Common myeloid progenitor, CD34-positive (primary cell): Measurements from ENCODE around the gene CDYL2.

Experiments
- CTCF ChIA-PET: fragments of 350-600 bp; sonication (Branson Sonifier 250); formaldehyde crosslinking; loops from one replicate; lab custom pipeline; 2021; ENCODE audit warnings: antibody characterized with exemption; lab: Charles Lee
- POLR2A ChIA-PET: fragments of 350-600 bp; sonication (Branson Sonifier 250); formaldehyde crosslinking; loops from one replicate; lab custom pipeline; 2021; ENCODE audit warnings: antibody characterized with exemption; lab: Charles Lee
- DNase-seq, 3 donors: peaks; one replicate each; pipeline versions ENCODE4 v3.0.0 to v3.0.0-alpha.2; 2013
- H3K27ac ChIP-seq, 2 experiments: 1 replicate in 1 of 2; 2 replicates in 1 of 2; pipeline ENCODE4 v1.7.0; 2013; ENCODE audit warnings: inconsistent platforms in 2 of 2, low read length in 2 of 2, mild to moderate bottlenecking in 2 of 2, low read depth in 1 of 2, moderate library complexity in 1 of 2; ENCODE audit not compliant: severe bottlenecking in 2 of 2, insufficient read depth in 1 of 2, poor library complexity in 1 of 2
- H3K27me3 ChIP-seq, 5 experiments: replicated peaks in 2 of 5; 1 replicate in 3 of 5; 2 replicates in 2 of 5; pipeline versions ENCODE4 v1.6.1 to v1.7.0; 2013; ENCODE audit warnings: low read length in 4 of 5, mild to moderate bottlenecking in 2 of 5, moderate library complexity in 2 of 5, inconsistent platforms in 1 of 5; ENCODE audit not compliant: insufficient read depth in 5 of 5, control insufficient read depth in 4 of 5
- H3K36me3 ChIP-seq, 4 experiments: 1 replicate in 2 of 4; 2 replicates in 2 of 4; pipeline versions ENCODE4 v1.6.1 to v1.7.0; 2013; ENCODE audit warnings: low read length in 3 of 4, control low read depth in 1 of 4, mild to moderate bottlenecking in 1 of 4; ENCODE audit not compliant: control insufficient read depth in 4 of 4, insufficient read depth in 4 of 4
- H3K4me1 ChIP-seq, 4 experiments: 1 replicate in 3 of 4; 2 replicates in 1 of 4; pipeline versions ENCODE4 v1.6.1 to v1.7.1; 2013; ENCODE audit warnings: low read length in 3 of 4, mild to moderate bottlenecking in 3 of 4, control low read depth in 1 of 4, inconsistent platforms in 1 of 4, moderate library complexity in 1 of 4; ENCODE audit not compliant: control insufficient read depth in 4 of 4, insufficient read depth in 4 of 4; ENCODE audit errors: control extremely low read depth in 1 of 4
- H3K4me3 ChIP-seq, 7 experiments: 1 replicate in 4 of 7; 2 replicates in 3 of 7; pipeline versions ENCODE4 v1.5.1 to v1.7.0; 2013; ENCODE audit warnings: mild to moderate bottlenecking in 7 of 7, low read length in 6 of 7, moderate library complexity in 6 of 7, inconsistent platforms in 2 of 7, low read depth in 2 of 7, control low read depth in 1 of 7; ENCODE audit not compliant: insufficient read depth in 4 of 7, control insufficient read depth in 1 of 7; ENCODE audit errors: extremely low read depth in 1 of 7
- H3K9me3 ChIP-seq, 5 experiments: 1 replicate in 4 of 5; 2 replicates in 1 of 5; pipeline versions ENCODE4 v1.6.1 to v1.7.1; 2013; ENCODE audit warnings: low read length in 4 of 5, mild to moderate bottlenecking in 2 of 5, inconsistent platforms in 1 of 5, low read depth in 1 of 5, moderate library complexity in 1 of 5; ENCODE audit not compliant: control insufficient read depth in 4 of 5, insufficient read depth in 2 of 5; ENCODE audit errors: control extremely low read depth in 1 of 5
- WGBS: methylation state at CpG from one replicate; pipeline ENCODE4 v1.1.5; 2013; ENCODE audit not compliant: insufficient coverage; 5-methylcytosine and 5-hydroxymethylcytosine counted together

Gene CDYL2

DNA sequence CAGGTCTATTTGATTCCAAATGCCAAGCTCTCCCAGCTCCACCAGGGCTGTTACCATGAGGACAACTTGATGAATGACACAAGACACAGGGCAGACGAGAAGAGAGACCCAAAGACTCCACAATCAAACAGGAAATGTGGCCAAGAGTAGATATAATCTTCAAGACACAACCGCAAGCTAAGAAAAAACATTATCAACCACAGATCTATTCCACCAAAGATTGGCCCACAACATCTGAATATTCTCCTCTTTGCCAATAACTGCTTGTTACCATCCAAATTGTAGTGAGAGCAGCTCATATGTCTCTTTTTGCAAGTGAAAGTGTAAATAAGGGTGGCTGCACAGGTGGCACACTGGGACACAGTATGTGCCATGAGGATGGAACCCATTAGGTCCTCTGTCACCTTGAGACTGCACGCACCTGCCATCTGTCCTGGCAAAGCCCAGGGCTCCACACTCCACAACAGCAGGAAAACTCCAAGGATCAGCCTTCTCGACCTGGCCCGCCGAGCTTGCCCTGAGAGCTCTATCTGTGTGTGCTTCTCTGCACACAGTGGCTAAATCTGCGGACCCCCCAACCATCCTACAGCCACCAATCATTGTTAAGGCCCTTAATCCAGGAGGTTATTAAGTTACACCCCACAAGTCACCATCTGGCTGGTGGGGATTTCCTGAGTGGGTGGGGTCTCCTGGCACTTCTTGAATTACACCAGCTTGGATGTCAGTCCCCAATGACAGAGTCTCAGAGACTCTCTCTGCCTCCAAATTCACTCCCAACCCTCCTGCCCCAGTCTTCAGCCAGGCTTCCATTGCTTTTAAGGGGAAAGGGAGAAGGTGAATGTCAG lies 213.1 kb downstream of the CDYL2 start:
- peak; percentile 75 to 95 (median 92) for DNase-seq
- Histone ChIP-seq H3K27ac (no peak overlapping the region), H3K4me1 (peaks cover 5 to 22% (median 16%) of the 10 kb centered on the region in 4 experiments), H3K27me3 (peaks cover 0 to 2% (median 0%) of the 10 kb centered on the region in 5 experiments), H3K9me3 (no peaks in the 10 kb centered on the region), H3K4me3 (peak overlapping the region in 3 of 7 experiments; percentile 5 to 70 (median 46)), H3K36me3 (no peaks in the 10 kb centered on the region)
- POLR2A ChIA-PET = interaction anchor here (1.0 kb wide), 1 partner anchor 212 kb away, joined by 3 read pairs; no protein-coding TSS in a partner anchor
- CTCF ChIA-PET = interaction anchor here (1.3 to 1.6 kb wide), 2 partner anchors 11 to 38 kb away, joined by 4 to 6 read pairs; no protein-coding TSS in a partner anchor
- WGBS = 42% methylated on average over 3 of the region's 7 CpGs

DNA sequence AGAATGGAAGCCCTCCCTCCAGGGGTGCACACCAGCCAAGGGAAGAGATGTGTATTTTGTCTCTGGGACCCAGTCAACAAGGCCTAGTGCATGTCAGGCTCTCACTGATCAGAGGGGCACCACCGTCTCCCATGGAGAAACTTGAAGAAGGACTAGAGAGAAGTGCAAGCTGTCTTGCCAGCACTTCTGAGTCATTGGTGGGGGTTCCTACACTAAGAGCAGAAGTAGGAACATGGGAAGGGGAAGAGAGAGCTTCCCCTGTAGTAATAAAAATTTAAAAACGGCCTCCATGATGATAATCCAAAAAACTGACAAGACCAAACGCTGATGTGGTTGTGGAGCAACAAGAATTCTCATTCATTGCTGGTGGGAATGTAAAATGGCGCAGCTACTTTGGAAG lies 217.3 kb downstream of the CDYL2 start:
- 100% methylated on average over 1 of the region's 4 CpGs for WGBS
- DNase-seq = peak in 2 of 3 donors; percentile 36 to 43
- Histone ChIP-seq H3K36me3 (no peaks in the 10 kb centered on the region), H3K9me3 (no peaks in the 10 kb centered on the region), H3K4me1 (peaks cover 5 to 16% (median 14%) of the 10 kb centered on the region in 4 experiments), H3K27me3 (peaks cover 0 to 2% (median 0%) of the 10 kb centered on the region in 5 experiments), H3K4me3 (no peak overlapping the region), H3K27ac (no peak overlapping the region)
- ChIA-PET POLR2A (no interaction called here), CTCF (interaction anchor here (1.3 kb wide), 1 partner anchor 10 kb away, joined by 3 read pairs; no protein-coding TSS in a partner anchor)

DNA sequence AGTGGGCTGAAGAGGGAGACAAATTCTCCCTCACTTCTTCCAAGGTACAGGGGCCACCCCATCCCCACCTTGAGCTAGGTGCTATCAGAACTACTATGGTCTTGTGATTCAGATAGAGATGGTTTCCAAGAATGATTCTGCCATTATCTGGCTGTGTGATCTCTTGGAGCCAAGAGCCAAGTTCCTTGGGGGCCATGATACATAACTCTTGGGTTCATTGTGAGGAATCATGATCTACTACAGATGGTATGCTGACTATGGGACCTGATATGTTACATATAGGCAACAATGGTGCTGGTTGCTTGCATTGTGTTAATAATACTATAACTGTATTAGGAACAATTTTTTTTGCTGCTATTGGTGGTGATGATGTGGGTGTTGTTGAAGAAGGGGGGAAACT lies 217.9 kb downstream of the CDYL2 start:
- Histone ChIP-seq H3K9me3 (no peaks in the 10 kb centered on the region), H3K36me3 (no peaks in the 10 kb centered on the region), H3K27ac (no peak overlapping the region), H3K27me3 (peaks cover 0 to 2% (median 0%) of the 10 kb centered on the region in 5 experiments), H3K4me3 (no peak overlapping the region), H3K4me1 (peaks cover 0 to 10% (median 8%) of the 10 kb centered on the region in 4 experiments)
- ChIA-PET POLR2A (no interaction called here), CTCF (interaction anchor here (1.3 kb wide), 1 partner anchor 9 kb away, joined by 3 read pairs; no protein-coding TSS in a partner anchor)
- DNase-seq = no peak

DNA sequence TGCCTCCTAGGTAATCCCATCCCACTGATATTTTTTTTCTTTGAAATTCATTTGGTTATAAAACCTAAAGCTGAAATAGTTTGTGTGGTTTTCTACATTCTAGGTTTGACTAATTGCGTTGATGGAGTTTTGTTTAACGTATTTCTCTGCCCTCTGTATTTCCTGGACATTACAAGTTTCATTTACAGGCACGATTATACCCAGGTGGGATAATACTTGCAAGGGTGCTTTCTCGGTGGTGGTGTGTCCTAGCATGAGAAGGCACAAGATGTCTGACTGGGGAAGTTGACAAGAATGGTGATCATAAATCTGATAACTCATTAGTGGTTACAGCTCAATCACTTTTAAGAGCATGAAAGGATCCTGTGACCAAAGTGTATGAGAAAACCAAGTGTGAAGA lies 218.6 kb downstream of the CDYL2 start:
- H3K27me3 ChIP-seq = peaks cover 0 to 2% (median 0%) of the 10 kb centered on the region in 5 experiments
- no peaks in the 10 kb centered on the region for H3K36me3 ChIP-seq
- H3K27ac ChIP-seq = no peak overlapping the region
- CTCF ChIA-PET = interaction anchor here (0.6 to 1.3 kb wide), 2 partner anchors 9 to 58 kb away, joined by 3 read pairs; no protein-coding TSS in a partner anchor
- no peak overlapping the region for H3K4me3 ChIP-seq
- WGBS = no CpG with 5 or more reads among the region's 4 CpGs
- POLR2A ChIA-PET = no interaction called here
- peak in 1 of 3 donors; percentile 14 for DNase-seq
- no peaks in the 10 kb centered on the region for H3K9me3 ChIP-seq
- peaks cover 0 to 3% (median under 1%) of the 10 kb centered on the region in 4 experiments for H3K4me1 ChIP-seq

DNA sequence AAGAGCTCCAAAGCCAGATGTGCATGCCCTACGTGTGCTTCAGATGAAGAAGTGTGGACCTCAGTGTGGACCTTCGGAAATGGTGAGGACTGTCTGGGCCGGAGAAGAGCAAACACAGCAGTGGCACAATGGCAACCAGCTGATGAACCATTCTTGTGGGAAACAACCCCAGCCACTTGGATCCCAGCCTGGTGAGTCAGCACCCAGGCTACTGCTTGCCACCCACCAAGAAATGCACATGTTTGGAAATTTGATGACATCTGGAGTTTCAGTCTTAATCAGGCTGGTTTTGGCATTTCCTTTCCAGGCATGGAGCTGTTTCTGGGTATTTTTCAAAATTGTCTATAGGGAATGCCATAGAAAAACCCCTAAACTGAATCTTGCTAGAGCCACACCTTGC lies 220.9 kb downstream of the CDYL2 start:
- POLR2A ChIA-PET = no interaction called here
- Histone ChIP-seq H3K27ac (no peak overlapping the region), H3K4me3 (no peak overlapping the region), H3K36me3 (no peaks in the 10 kb centered on the region), H3K9me3 (no peaks in the 10 kb centered on the region), H3K4me1 (no peaks in the 10 kb centered on the region), H3K27me3 (no peaks in the 10 kb centered on the region)
- DNase-seq = no peak
- CTCF ChIA-PET = no interaction called here
- 96% methylated on average over 3 of the region's 3 CpGs for WGBS

DNA sequence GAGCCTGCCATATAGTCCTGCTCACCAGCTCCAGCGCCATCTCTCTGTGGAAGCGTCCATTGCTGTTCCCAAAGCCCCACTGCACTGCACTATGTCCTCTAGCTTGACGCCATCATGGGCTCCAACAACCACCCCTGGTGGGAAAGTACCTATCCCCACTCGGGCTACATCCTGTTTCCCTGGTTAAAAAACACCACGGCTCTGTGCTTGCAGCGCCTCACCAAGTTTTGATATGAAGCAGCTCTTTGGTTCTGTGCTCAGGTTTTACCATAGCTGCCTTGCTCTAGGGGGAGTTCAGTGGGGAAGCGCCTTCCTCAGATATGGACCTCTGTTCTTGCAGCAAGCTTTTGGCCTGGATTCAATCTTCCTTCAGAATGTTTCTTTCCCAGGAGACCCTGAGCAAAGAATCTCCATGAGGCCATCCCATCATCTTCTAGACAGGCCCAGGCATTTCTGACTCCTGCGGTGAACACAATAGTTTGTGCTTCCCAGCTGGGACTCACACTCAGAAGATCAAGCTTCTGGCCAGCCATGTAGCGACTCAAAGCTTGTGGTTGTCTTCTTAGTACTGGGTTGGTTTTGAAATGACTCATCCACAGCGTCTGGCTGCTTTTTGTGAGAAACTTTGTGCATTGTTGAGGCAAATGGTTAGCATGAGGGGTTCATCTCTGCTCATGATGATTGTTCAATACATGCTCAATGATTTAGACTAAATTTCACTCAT lies 224.1 kb downstream of the CDYL2 start:
- H3K4me1 ChIP-seq = no peaks in the 10 kb centered on the region
- H3K36me3 ChIP-seq = no peaks in the 10 kb centered on the region
- 97% methylated on average over 7 of the region's 10 CpGs for WGBS
- no peak overlapping the region for H3K27ac ChIP-seq
- H3K4me3 ChIP-seq = no peak overlapping the region
- ChIA-PET POLR2A (no interaction called here), CTCF (interaction anchor here (1.0 to 1.4 kb wide), 2 partner anchors 10 to 53 kb away, joined by 3 to 4 read pairs; no protein-coding TSS in a partner anchor)
- no peaks in the 10 kb centered on the region for H3K27me3 ChIP-seq
- H3K9me3 ChIP-seq = no peaks in the 10 kb centered on the region
- DNase-seq = peak in 1 of 3 donors; percentile 10
